ENCODE results near the gene FAM117B.
"Not testable (repeated sequence)": the region's sequence is repeated elsewhere in the genome, so short reads cannot be mapped to it uniquely, and the experiment has no call there.

The FAM117B gene

DNA sequence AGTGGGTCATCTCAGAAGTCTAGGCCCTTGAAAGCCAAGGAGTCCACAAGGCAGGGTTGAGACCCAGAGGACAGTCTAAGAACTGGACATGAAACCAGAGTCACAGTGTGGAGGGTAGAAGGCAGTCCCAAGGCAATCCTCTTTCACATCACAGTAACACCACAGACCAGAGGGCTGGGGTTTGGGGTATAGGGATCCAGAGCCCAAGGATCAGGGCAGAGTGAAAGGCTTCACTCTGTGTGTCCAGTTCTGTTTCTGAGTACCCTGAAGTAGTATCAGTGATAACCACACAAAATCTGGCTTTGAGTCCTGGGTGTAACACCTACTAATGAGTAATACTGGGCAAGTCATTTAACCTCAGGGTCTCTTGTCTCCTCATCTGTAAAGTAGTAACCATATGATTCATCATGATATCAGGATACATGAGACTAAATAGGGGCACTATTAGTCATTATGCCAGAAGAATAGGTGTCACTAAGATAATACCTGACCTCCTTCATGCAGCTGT, 145.8 kb downstream of the FAM117B start:
- DNase-seq (ENCODE audit: low spot score), result peak; percentile 42
- TF ChIP-seq, protein P1, sequence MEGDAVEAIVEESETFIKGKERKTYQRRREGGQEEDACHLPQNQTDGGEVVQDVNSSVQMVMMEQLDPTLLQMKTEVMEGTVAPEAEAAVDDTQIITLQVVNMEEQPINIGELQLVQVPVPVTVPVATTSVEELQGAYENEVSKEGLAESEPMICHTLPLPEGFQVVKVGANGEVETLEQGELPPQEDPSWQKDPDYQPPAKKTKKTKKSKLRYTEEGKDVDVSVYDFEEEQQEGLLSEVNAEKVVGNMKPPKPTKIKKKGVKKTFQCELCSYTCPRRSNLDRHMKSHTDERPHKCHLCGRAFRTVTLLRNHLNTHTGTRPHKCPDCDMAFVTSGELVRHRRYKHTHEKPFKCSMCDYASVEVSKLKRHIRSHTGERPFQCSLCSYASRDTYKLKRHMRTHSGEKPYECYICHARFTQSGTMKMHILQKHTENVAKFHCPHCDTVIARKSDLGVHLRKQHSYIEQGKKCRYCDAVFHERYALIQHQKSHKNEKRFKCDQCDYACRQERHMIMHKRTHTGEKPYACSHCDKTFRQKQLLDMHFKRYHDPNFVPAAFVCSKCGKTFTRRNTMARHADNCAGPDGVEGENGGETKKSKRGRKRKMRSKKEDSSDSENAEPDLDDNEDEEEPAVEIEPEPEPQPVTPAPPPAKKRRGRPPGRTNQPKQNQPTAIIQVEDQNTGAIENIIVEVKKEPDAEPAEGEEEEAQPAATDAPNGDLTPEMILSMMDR (IDR thresholded peaks at IDR 0.05; ENCODE audit: borderline replicate concordance, control extremely low read depth, extremely low read depth, insufficient read depth, missing control alignments), result no peak
- in situ Hi-C loops (cut with MboI; ENCODE audit: low sequenced_read_pairs, unreplicated experiment), result no loop called here

DNA sequence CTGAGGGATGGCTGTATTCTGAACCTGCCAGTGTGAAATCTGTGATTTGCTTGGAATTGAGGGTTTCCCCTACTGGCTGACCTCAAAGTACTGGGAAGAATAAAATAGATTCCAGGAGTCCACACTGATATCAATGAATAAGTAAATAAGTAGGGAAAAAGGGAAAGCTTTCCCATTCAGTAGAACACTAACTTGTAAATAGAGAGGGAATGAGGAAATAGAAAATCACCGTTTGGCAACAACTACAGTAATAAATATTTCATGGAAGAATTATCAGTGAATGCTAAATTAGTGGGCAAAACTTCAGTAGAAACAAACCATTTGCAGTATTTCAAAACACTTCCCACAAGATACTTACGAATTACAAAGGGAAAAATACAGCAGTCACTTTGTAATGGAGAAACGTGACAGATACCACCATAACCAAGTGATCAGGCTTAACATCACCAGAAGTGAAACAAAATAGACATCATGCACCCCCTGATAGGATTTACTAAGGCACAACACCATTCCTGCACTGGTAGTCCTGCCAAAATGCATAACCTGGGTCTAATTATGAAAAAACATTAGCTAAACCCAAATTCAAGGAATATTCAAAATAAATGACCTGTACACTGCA, 148.3 kb downstream of the FAM117B start:
- no peak for DNase-seq (ENCODE audit: low spot score)
- in situ Hi-C loops (cut with MboI; ENCODE audit: low sequenced_read_pairs, unreplicated experiment), result no loop called here
- TF ChIP-seq, protein P1 (IDR thresholded peaks at IDR 0.05; ENCODE audit: borderline replicate concordance, control extremely low read depth, extremely low read depth, insufficient read depth, missing control alignments), result no peak

DNA sequence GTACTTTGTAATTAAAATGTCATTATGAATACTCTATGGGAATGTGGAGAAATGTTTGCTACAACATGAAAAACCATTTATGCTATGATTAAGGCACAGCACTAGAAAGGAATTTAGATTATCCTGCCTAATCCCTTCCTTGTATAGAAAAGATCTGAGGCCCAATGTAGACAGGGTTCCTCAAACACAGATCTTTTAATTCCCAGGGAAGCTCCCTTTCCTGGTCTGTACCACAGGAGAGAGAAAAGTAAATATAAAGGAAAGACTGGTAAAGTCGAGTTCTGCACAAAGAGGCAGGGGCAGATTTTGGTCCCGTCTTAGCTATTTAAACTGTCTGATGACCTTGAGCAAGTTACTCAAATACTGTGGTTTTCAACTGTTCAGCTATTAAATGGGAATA, 152.1 kb downstream of the FAM117B start:
- in situ Hi-C loops (cut with MboI; ENCODE audit: low sequenced_read_pairs, unreplicated experiment), result no loop called here

DNA sequence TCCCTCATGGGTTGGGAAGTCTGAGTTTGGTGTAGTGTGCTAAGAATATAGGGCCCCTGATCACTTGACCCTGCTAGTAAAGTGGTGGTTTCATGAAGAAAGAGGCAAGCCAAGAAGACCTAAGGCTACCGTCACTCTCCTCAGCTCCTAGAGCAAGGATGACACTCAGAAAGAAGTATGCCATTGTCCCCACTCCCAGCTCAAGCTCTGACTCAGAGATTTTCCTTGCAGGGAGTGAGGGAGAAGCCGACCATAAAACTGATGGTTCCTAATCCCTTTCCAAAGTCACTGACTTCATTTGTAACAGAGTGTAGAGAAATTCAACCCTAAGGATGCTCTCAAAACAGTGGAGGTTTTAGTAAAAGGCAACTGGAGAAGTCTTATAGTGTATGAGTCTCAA, 155.9 kb downstream of the FAM117B start:
- no peak for DNase-seq (ENCODE audit: low spot score)
- in situ Hi-C loops (cut with MboI; ENCODE audit: low sequenced_read_pairs, unreplicated experiment), result no loop called here
- TF ChIP-seq, protein P1 (IDR thresholded peaks at IDR 0.05; ENCODE audit: borderline replicate concordance, control extremely low read depth, extremely low read depth, insufficient read depth, missing control alignments), result no peak

More for the DNA sequence above, 152.1 kb downstream of the FAM117B start:
- DNase-seq (ENCODE audit: low spot score), result no peak
- TF ChIP-seq, protein P1 (IDR thresholded peaks at IDR 0.05; ENCODE audit: borderline replicate concordance, control extremely low read depth, extremely low read depth, insufficient read depth, missing control alignments), result no peak

DNA sequence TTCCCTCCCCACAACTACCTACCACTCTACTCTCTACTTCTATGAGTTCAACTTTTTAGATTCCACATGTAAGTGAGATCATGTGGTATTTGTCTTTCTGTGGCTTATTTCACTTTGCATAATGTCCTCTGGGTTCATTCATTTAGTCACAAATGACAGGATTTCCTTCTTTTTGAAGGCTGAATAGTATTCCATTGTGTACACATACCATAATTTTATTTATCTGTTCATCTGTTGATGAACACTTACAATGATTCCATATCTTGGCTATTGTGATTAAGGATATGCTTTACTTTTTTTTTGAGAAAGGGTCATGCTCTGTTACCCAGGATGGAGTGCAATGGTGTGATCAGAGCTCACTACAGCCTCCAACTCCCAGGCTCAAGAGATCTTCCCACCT, 163.2 kb downstream of the FAM117B start:
- in situ Hi-C loops (cut with MboI; ENCODE audit: low sequenced_read_pairs, unreplicated experiment), result no loop called here
- TF ChIP-seq, protein P1 (IDR thresholded peaks at IDR 0.05; ENCODE audit: borderline replicate concordance, control extremely low read depth, extremely low read depth, insufficient read depth, missing control alignments), result no peak

DNA sequence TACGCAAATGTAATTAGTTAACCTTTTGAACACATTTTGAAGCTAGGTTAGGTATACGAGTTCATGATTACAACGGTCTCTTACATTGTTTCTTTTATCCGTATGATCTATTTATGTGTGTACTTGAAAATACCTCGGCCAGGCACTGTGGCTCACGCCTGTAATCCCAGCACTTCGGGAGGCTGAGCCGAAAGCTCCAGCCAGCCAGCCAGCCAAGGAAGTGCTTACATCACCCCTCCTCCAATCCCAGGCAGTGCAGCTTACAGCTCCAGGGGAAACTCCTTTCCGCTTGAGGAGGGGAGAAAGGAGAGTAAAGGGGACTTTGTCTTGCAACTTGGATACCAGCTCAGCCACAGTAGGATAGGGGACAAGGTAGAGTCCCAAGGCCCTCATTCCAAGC, 171.1 kb downstream of the FAM117B start:
- in situ Hi-C loops (cut with MboI; ENCODE audit: low sequenced_read_pairs, unreplicated experiment); DNase-seq (ENCODE audit: low spot score): not testable (repeated sequence)

More for the DNA sequence above, 163.2 kb downstream of the FAM117B start:
- no peak for DNase-seq (ENCODE audit: low spot score)

DNA sequence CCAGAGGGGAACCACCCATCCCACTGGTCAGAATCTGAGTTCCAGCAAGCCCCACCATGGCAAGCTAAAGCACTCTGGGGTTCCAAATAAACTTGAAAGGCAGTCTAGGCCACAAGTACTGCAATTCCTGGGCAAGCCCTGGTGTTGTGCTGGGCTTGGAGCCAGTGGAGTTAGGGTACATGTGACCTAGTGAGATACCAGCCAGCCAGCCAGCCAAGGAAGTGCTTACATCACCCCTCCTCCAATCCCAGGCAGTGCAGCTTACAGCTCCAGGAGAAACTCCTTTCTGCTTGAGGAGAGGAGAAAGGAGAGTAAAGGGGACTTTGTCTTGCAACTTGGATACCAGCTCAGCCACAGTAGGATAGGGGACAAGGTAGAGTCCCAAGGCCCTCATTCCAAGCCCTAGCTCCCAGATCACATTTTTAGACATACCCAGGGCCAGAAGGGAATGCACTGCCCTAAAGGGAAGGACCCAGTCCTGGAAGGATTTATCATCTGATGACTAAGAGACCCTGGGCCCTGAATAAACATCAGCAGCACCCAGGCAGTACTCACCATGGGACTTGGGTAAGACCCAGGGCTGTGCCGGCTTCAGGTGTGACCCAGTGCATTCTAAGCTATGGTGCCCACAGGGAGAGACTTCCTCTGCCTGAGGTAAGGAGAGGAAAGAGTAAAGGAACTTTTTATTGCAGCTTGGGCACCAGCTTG, 172.8 kb downstream of the FAM117B start:
- in situ Hi-C loops (cut with MboI; ENCODE audit: low sequenced_read_pairs, unreplicated experiment); DNase-seq (ENCODE audit: low spot score): not testable (repeated sequence)

All from GM13976 (cell line).